HepG2 (cell line): Measurements from ENCODE around the gene ATP9A.

Experiments used
- ZNF605 ChIP-seq: sonication (generic); formaldehyde crosslinking; IDR thresholded peaks from 2 replicates; pipeline ENCODE4 v1.8.0; 2022; ENCODE audit warnings: mild to moderate bottlenecking, missing genetic modification reagents
- TF ChIP-seq, protein P1 (sequence below): sonication (generic); formaldehyde crosslinking; IDR thresholded peaks from 2 replicates; pipeline ENCODE4 v1.4.0; 2020; ENCODE audit warnings: missing genetic modification reagents
- TF ChIP-seq, protein P2 (sequence below): sonication (generic); formaldehyde crosslinking; IDR thresholded peaks from 2 replicates; pipeline ENCODE4 v1.4.0; 2020; ENCODE audit warnings: missing genetic modification reagents, low read depth, mild to moderate bottlenecking, borderline replicate concordance
- TF ChIP-seq, protein P3 (sequence below): IDR thresholded peaks from 2 replicates; pipeline ENCODE4 v1.6.1; 2016; ENCODE audit warnings: low read depth, control low read depth

DNA sequence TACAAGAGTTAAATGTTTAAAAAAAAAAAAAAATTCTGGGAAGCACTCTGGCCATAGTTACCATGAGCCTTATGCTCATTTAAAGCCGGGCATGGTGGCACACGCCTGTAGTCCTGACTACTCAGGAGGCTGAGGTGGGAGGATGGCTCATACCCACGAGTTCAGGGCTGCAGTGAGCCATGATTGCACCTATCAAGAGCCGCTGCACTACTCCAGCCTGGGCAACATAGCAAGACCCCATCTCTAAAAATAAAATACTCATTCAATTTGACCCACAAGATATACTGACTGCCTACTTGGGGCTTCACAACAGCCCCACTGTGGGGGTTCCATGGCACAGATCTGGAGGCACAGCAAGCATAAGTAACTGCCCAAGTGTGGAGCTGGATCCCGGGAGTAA lies 113.7 kb downstream of the ATP9A start:
- TF ChIP-seq, protein P1, sequence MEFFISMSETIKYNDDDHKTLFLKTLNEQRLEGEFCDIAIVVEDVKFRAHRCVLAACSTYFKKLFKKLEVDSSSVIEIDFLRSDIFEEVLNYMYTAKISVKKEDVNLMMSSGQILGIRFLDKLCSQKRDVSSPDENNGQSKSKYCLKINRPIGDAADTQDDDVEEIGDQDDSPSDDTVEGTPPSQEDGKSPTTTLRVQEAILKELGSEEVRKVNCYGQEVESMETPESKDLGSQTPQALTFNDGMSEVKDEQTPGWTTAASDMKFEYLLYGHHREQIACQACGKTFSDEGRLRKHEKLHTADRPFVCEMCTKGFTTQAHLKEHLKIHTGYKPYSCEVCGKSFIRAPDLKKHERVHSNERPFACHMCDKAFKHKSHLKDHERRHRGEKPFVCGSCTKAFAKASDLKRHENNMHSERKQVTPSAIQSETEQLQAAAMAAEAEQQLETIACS (CRISPR knock-in tag): no peak
- TF ChIP-seq, protein P2, sequence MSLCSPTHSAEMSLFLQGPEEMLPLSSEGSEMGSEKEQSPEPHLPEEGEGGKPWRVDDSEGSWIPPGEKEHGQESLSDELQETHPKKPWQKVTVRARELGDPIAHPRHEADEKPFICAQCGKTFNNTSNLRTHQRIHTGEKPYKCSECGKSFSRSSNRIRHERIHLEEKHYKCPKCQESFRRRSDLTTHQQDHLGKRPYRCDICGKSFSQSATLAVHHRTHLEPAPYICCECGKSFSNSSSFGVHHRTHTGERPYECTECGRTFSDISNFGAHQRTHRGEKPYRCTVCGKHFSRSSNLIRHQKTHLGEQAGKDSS (CRISPR knock-in tag): no peak
- TF ChIP-seq ZNF605: no peak
- TF ChIP-seq, protein P3, sequence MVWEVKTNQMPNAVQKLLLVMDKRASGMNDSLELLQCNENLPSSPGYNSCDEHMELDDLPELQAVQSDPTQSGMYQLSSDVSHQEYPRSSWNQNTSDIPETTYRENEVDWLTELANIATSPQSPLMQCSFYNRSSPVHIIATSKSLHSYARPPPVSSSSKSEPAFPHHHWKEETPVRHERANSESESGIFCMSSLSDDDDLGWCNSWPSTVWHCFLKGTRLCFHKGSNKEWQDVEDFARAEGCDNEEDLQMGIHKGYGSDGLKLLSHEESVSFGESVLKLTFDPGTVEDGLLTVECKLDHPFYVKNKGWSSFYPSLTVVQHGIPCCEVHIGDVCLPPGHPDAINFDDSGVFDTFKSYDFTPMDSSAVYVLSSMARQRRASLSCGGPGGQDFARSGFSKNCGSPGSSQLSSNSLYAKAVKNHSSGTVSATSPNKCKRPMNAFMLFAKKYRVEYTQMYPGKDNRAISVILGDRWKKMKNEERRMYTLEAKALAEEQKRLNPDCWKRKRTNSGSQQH (CRISPR knock-in tag): no peak
